Measurements from ENCODE around the gene TMEM51. TPM values are rescaled to one million over a fixed set of nuclear protein-coding genes. Genes with fewer than 3 reads are reported as not detected.

Gene TMEM51
- total and polyA plus RNA-seq, 9 of the 15 experiments (the other 6 are each of a cell fraction or from before 2014, with no cell fraction given): 0.06 to 1.4 (median 0.58) TPM

DNA sequence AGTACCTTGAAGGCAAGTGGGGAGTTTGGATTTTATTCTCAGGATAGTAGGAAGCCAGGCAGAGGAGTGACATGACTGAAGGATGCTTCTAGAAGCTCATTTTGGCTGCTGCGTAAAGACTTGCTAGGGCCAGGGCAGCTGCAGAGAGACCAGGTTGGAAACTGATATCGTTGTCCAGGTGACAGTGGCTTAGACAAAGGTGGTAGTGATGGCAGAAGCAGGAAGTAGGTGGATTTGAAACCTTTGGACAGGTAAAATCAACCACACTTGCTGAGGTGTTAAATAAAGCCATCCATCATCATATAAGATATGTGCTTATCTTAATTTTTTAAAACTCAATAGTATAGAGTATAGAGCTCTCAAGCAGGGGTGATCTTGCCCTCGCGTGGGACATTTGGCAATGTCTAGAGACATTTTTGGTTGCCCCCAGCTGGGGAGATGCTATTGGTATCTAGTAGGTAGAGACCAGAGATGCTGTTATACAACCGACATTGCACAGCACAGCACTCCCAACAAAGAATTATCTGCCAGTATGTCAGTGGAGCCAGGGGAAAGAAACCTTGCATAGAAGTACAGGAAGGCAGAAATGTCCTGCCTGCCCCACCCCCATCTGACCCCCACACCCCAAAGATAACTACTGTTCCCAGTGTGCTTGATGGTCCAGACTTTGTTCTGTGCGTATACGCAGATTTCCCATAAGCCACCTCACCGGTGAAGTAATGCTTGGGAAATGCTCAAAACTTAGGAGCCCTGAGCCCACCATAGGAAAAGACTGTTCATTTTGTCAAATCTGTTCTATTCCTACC, 31.1 kb downstream of the TMEM51 start:
- H4K20me1 ChIP-seq (replicated peaks; ENCODE audit: control insufficient read depth, insufficient read depth, low read length): 0 out of 2 replicates have a peak, but pooled peaks cover 4% of the 10 kb centered on the region
- H3K27me3 ChIP-seq (ENCODE audit: control insufficient read depth in 2 of 2, insufficient read depth in 2 of 2, low read length in 2 of 2): peaks cover 15 to 60% of the 10 kb centered on the region in 2 experiments
- POLR2A ChIA-PET: interaction anchor here (0.5 kb wide), 1 partner anchor 1040 kb away, joined by 3 read pairs; no protein-coding TSS in a partner anchor
- no peak overlapping the region for H3K4me2 ChIP-seq (ENCODE audit: insufficient read depth, low read length)
- no peak overlapping the region for H3K4me3 ChIP-seq
- in situ Hi-C loops (cut with MboI) (no loop called here), intact Hi-C loops (cut with micrococcal nuclease) (no loop called here)
- ATAC-seq (no peak), DNase-seq (ENCODE audit: extremely low read depth in 1 of 4, low spot score in 3 of 4) (no peak), FAIRE-seq (no peak)
- H2AFZ ChIP-seq (ENCODE audit: low read depth, low read length): no peak overlapping the region
- CTCF ChIA-PET (ENCODE audit: low intra/inter-chr PET ratio): no interaction called here
- no peaks in the 10 kb centered on the region for H3K9me3 ChIP-seq (replicated peaks; ENCODE audit: control insufficient read depth, insufficient read depth, low read depth, low read length)
- no TSS peak for BruUV-seq (replicated peaks)
- no peaks in the 10 kb centered on the region for H3K36me3 ChIP-seq (ENCODE audit: control insufficient read depth, insufficient read depth, low read length)
- H3K27ac ChIP-seq (ENCODE audit: extremely low read depth, low read depth, low read length): no peak overlapping the region
- H3K9ac ChIP-seq (ENCODE audit: insufficient read depth in 1 of 2, low read depth in 2 of 2, low read length in 2 of 2): no peak overlapping the region
- 14% methylated on average over 8 of the region's 8 CpGs for WGBS (ENCODE audit: insufficient coverage, low coverage, missing lambda C conversion rate)
- no peaks in the 10 kb centered on the region for H3K4me1 ChIP-seq (replicated peaks in 1 of 2; ENCODE audit: control insufficient read depth in 2 of 2, insufficient read depth in 2 of 2, low read length in 2 of 2)
- TF ChIP-seq CCAR2 (IDR thresholded peaks at IDR 0.05; ENCODE audit: low read depth, low read length): no peak
- peak; percentile 47 for TF ChIP-seq ZFP36 (IDR thresholded peaks at IDR 0.05; ENCODE audit: low read depth, low read length, partially characterized antibody)
- TF ChIP-seq, protein P1, sequence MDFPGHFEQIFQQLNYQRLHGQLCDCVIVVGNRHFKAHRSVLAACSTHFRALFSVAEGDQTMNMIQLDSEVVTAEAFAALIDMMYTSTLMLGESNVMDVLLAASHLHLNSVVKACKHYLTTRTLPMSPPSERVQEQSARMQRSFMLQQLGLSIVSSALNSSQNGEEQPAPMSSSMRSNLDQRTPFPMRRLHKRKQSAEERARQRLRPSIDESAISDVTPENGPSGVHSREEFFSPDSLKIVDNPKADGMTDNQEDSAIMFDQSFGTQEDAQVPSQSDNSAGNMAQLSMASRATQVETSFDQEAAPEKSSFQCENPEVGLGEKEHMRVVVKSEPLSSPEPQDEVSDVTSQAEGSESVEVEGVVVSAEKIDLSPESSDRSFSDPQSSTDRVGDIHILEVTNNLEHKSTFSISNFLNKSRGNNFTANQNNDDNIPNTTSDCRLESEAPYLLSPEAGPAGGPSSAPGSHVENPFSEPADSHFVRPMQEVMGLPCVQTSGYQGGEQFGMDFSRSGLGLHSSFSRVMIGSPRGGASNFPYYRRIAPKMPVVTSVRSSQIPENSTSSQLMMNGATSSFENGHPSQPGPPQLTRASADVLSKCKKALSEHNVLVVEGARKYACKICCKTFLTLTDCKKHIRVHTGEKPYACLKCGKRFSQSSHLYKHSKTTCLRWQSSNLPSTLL (IDR thresholded peaks at IDR 0.05): no peak
- peak; percentile 23 for TF ChIP-seq RBM25 (IDR thresholded peaks at IDR 0.05; ENCODE audit: low read depth, low read length, severe bottlenecking)
- no peaks in the 10 kb centered on the region for H3K79me2 ChIP-seq (ENCODE audit: control insufficient read depth, insufficient read depth, low read length)
- no peaks in the 10 kb centered on the region for H3K9me1 ChIP-seq (ENCODE audit: control insufficient read depth, insufficient read depth, low read length)
